Ishikawa (cell line): ENCODE data around the gene RPL3.

Source experiments
- CEBPB ChIP-seq: IDR thresholded peaks from 2 replicates; pipeline ENCODE4 v1.6.1; 2012
- CREB1 ChIP-seq: IDR thresholded peaks from 2 replicates; pipeline ENCODE4 v1.6.1; 2012; ENCODE audit warnings: low read depth
- EGR1 ChIP-seq: IDR thresholded peaks from 2 replicates; pipeline ENCODE4 v1.6.1; 2012
- EP300 ChIP-seq: IDR thresholded peaks from 2 replicates; pipeline ENCODE4 v1.6.1; 2012; ENCODE audit warnings: borderline replicate concordance
- FOXM1 ChIP-seq: IDR thresholded peaks from 2 replicates; pipeline ENCODE4 v1.6.1; 2012; ENCODE audit warnings: low read depth, borderline replicate concordance
- NFIC ChIP-seq: IDR thresholded peaks from 2 replicates; pipeline ENCODE4 v1.6.1; 2012
- RAD21 ChIP-seq: IDR thresholded peaks from 2 replicates; pipeline ENCODE4 v1.6.1; 2012; ENCODE audit warnings: low read depth
- TAF1 ChIP-seq: IDR thresholded peaks from 2 replicates; pipeline ENCODE4 v1.6.1; 2012; ENCODE audit warnings: low read depth, mild to moderate bottlenecking
- TCF12 ChIP-seq: IDR thresholded peaks from 2 replicates; pipeline ENCODE4 v1.6.1; 2012; ENCODE audit warnings: low read depth
- YY1 ChIP-seq: IDR thresholded peaks from 2 replicates; pipeline ENCODE4 v1.6.1; 2012; ENCODE audit warnings: low read depth
- ZBTB7A ChIP-seq: IDR thresholded peaks from 2 replicates; pipeline ENCODE4 v1.6.1; 2012; ENCODE audit warnings: low read depth
- TF ChIP-seq, protein P1 (sequence below): IDR thresholded peaks from 2 replicates; pipeline ENCODE4 v1.6.1; 2012
- TF ChIP-seq, protein P2 (sequence below): IDR thresholded peaks from 2 replicates; pipeline ENCODE4 v1.6.1; 2012; ENCODE audit warnings: low read depth, mild to moderate bottlenecking
- TF ChIP-seq, protein P3 (sequence below): IDR thresholded peaks from 2 replicates; pipeline ENCODE4 v1.6.1; 2012

DNA sequence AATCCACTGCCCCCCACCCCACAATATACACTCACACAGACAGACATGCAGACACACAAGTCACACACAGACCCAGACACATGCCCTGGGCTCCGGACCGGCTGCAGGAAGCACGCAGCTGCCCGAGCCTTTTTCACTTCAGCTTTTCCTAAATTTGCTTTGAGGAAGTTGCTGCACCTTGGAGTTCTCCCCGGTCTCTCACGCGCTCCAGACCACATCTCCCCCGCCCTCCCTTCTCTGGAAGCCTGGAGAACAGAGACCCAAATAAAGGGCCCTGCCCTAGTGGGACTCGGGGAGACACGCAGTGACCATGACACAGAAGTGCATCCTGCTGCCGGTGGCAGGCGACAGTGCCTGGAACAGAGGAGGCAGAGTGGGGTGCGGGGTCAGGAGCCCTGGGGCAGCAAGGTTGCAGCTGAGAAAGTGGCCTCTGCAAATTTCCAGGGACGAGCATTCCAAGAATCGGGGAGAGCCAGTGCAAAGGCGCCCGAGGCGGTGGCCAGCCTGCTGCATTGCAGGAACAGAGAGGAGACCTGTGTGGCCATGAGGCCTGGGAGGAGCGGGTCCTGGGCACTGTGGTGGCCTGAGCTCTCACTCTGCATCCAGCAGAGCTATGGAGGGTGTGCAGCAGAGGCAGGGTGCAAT lies 19.1 kb downstream of the RPL3 start:
- no peak for TF ChIP-seq NFIC
- no peak for TF ChIP-seq EP300
- TF ChIP-seq TAF1: no peak
- TF ChIP-seq YY1: no peak
- TF ChIP-seq, protein P1, sequence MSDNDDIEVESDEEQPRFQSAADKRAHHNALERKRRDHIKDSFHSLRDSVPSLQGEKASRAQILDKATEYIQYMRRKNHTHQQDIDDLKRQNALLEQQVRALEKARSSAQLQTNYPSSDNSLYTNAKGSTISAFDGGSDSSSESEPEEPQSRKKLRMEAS: no peak; the same call in 1 of the 2 replicates
- TF ChIP-seq RAD21: no peak
- TF ChIP-seq CEBPB: no peak
- no peak for TF ChIP-seq TCF12
- TF ChIP-seq EGR1: no peak
- no peak for TF ChIP-seq CREB1
- TF ChIP-seq, protein P2, sequence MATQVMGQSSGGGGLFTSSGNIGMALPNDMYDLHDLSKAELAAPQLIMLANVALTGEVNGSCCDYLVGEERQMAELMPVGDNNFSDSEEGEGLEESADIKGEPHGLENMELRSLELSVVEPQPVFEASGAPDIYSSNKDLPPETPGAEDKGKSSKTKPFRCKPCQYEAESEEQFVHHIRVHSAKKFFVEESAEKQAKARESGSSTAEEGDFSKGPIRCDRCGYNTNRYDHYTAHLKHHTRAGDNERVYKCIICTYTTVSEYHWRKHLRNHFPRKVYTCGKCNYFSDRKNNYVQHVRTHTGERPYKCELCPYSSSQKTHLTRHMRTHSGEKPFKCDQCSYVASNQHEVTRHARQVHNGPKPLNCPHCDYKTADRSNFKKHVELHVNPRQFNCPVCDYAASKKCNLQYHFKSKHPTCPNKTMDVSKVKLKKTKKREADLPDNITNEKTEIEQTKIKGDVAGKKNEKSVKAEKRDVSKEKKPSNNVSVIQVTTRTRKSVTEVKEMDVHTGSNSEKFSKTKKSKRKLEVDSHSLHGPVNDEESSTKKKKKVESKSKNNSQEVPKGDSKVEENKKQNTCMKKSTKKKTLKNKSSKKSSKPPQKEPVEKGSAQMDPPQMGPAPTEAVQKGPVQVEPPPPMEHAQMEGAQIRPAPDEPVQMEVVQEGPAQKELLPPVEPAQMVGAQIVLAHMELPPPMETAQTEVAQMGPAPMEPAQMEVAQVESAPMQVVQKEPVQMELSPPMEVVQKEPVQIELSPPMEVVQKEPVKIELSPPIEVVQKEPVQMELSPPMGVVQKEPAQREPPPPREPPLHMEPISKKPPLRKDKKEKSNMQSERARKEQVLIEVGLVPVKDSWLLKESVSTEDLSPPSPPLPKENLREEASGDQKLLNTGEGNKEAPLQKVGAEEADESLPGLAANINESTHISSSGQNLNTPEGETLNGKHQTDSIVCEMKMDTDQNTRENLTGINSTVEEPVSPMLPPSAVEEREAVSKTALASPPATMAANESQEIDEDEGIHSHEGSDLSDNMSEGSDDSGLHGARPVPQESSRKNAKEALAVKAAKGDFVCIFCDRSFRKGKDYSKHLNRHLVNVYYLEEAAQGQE: no peak
- no peak; the same call in 1 of the 2 replicates for TF ChIP-seq ZBTB7A
- TF ChIP-seq, protein P3, sequence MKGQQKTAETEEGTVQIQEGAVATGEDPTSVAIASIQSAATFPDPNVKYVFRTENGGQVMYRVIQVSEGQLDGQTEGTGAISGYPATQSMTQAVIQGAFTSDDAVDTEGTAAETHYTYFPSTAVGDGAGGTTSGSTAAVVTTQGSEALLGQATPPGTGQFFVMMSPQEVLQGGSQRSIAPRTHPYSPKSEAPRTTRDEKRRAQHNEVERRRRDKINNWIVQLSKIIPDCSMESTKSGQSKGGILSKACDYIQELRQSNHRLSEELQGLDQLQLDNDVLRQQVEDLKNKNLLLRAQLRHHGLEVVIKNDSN: no peak
- no peak for TF ChIP-seq FOXM1
